Activated T-cell treated with anti-CD3 and anti-CD28 coated beads, Interleukin-2, amount 50 U/mL, for 72 hours (primary cell): ENCODE measurements around the gene ADARB1. TPM values are rescaled to one million over a fixed set of nuclear protein-coding genes. Genes with fewer than 3 reads are reported as not detected.

Experiments
- ATAC-seq, 2 donors: fragments of 150-1000 bp; cut with Tn5 transposase; replicated peaks in 1 of 2; 2 replicates each; pipeline ENCODE4 v1.10.0; 2021; ENCODE audit warnings: moderate library complexity in 2 of 2, mild to moderate bottlenecking in 1 of 2
- DNase-seq, 2 donors: peaks; one replicate each; pipeline ENCODE4 v3.0.0; 2021 to 2022; ENCODE audit warnings: mixed read lengths in 1 of 2
- H3K27ac Mint-ChIP-seq: one replicate; pipeline ENCODE4 v1.8.0; 2022; ENCODE audit warnings: mild to moderate bottlenecking, moderate library complexity, mixed read lengths
- H3K27me3 Mint-ChIP-seq: one replicate; pipeline ENCODE4 v1.8.0; 2022; ENCODE audit warnings: low read depth, mixed read lengths
- H3K36me3 Mint-ChIP-seq, 2 donors: one replicate each; pipeline ENCODE4 v1.8.0; 2022; ENCODE audit warnings: mixed read lengths in 2 of 2, mild to moderate bottlenecking in 1 of 2; ENCODE audit not compliant: insufficient read depth in 2 of 2
- H3K4me1 Mint-ChIP-seq: one replicate; pipeline ENCODE4 v1.8.0; 2022; ENCODE audit warnings: low read depth, mixed read lengths
- H3K4me3 Mint-ChIP-seq, 2 donors: one replicate each; pipeline ENCODE4 v1.8.0; 2022; ENCODE audit warnings: mild to moderate bottlenecking in 2 of 2, mixed read lengths in 2 of 2, moderate library complexity in 2 of 2
- H3K9me3 Mint-ChIP-seq, 2 donors: one replicate each; pipeline ENCODE4 v1.8.0; 2022; ENCODE audit warnings: mixed read lengths in 2 of 2
- total RNA-seq, 2 donors: library from RNA; stranded (reverse); gene quantifications; one replicate each; pipeline ENCODE4 v1.2.3, GENCODE V29; 2022

Gene ADARB1
- total RNA-seq, 2 donors from 2014 or later = 41.7 to 45.3 TPM

DNA sequence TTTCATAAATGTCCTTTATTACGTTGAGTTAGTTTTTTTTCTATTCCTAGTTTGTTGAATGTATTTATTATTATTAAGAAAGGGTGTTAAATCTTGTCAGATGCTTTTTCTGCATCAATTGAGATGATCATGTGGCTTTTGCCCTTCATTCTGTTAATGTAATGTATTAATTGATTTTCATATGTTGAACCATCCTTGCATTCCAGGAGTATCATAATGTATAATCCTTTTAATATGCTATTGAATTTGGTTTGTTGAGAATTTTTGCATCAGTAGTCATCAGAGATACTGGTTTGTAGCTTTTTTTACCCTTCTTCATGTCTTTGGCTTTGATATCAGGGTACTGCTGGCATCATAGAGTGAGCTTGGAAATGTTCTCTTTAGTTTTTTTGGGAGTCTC lies 113.3 kb downstream of the ADARB1 start:
- no peaks in the 10 kb centered on the region for H3K4me1 Mint-ChIP-seq
- ATAC-seq (no peak), DNase-seq (no peak)
- peaks cover 12 to 18% of the 10 kb centered on the region in 2 donors for H3K9me3 Mint-ChIP-seq
- H3K27me3 Mint-ChIP-seq = no peaks in the 10 kb centered on the region
- H3K36me3 Mint-ChIP-seq = peaks cover 27 to 57% of the 10 kb centered on the region in 2 donors
- H3K4me3 Mint-ChIP-seq = no peak overlapping the region
- H3K27ac Mint-ChIP-seq = no peak overlapping the region

DNA sequence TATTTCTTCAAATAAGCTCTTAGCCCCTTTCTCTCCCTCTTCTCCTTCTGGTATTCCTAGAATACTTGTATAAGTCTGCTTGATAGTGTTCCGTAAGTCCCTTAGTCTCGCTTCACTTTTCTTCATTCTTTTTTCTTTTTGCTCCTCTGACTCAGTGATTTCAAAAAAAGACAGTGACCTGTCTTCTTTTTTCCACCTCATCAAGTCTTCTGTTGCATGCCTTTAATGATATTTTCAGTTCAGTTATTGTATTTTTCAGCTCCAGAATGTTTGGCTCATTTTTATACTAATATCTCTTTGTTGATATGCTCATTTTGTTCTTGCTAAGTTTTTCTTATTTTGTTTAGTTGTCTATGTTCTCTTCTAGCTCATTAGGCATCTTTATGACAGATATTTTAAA lies 115.6 kb downstream of the ADARB1 start:
- DNase-seq (no peak), ATAC-seq (no peak)
- Mint-ChIP-seq H3K27ac (peak overlapping the region; percentile 38), H3K4me1 (no peaks in the 10 kb centered on the region), H3K4me3 (no peak overlapping the region), H3K27me3 (no peaks in the 10 kb centered on the region), H3K36me3 (peaks cover 25 to 57% of the 10 kb centered on the region in 2 donors), H3K9me3 (peaks cover 12 to 18% of the 10 kb centered on the region in 2 donors)

DNA sequence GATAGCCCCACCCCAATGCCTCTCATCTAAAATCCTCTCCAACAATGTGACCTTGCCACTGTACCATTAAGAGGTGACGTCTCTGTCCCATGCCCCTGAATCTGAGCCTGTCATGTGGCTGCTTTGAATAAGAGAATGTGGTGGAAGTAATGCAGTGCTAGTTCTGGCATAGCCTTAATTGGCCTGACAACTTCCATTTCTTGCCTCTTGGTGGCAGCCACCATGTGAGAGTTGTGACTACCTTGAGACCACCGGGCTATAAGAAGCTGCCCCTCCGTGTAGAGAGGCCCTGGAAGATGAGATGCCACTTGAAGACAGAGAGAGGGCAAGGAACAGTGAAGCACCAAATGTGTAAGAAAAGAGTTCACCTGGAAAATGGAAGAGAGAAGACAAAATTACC lies 118.0 kb downstream of the ADARB1 start:
- Mint-ChIP-seq H3K36me3 (peaks cover 14 to 35% of the 10 kb centered on the region in 2 donors), H3K4me3 (no peak overlapping the region), H3K27me3 (no peaks in the 10 kb centered on the region), H3K27ac (no peak overlapping the region), H3K9me3 (peaks cover 5 to 12% of the 10 kb centered on the region in 2 donors), H3K4me1 (no peaks in the 10 kb centered on the region)
- ATAC-seq (no peak), DNase-seq (no peak)

DNA sequence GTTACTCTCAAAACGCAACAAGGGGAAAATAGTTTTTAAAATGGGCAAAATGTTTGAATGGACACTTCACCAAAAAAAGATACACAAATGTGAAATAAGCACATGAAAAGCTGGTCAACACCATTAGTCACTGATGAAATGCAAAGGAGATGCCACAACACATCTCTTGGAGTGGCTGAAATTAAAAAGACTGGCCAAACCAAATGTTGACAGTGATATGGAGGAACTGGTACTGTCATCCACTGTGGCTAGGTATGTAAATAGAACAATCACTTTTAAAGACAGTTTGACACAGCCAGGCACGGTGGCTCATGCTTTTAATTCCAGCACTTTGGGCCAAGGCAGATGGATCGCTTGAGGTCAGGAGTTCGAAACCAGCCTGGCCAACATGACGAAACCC lies 122.2 kb downstream of the ADARB1 start:
- Mint-ChIP-seq H3K4me1 (no peaks in the 10 kb centered on the region), H3K27me3 (no peaks in the 10 kb centered on the region), H3K27ac (no peak overlapping the region), H3K9me3 (no peaks in the 10 kb centered on the region), H3K36me3 (peaks cover 0 to 5% of the 10 kb centered on the region in 2 donors), H3K4me3 (no peak overlapping the region)
- DNase-seq (no peak), ATAC-seq (no peak)

DNA sequence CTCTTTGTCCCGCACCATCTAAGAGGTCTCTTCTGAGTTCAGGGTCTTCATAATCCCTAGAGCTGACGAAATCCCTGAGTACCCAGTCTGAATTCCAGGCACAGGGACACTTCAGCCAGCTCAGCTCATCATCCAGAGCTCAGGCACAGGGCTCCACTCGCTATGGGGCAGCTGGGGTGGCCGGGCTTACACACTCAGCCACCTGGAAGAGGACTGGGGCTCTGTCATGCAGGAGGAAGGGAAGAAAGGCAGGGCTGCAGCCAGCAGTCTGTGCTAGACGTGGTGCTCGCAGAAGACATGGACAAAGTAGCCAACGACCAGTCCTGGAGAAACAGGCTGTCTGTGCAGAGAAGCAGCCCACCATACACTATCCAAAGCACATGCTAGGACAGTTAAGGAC lies 124.8 kb downstream of the ADARB1 start:
- ATAC-seq (no peak), DNase-seq (no peak)
- no peak overlapping the region for H3K27ac Mint-ChIP-seq
- H3K27me3 Mint-ChIP-seq = no peaks in the 10 kb centered on the region
- no peaks in the 10 kb centered on the region for H3K9me3 Mint-ChIP-seq
- H3K4me3 Mint-ChIP-seq = no peak overlapping the region
- peaks cover 5% of the 10 kb centered on the region for H3K4me1 Mint-ChIP-seq
- no peaks in the 10 kb centered on the region for H3K36me3 Mint-ChIP-seq

DNA sequence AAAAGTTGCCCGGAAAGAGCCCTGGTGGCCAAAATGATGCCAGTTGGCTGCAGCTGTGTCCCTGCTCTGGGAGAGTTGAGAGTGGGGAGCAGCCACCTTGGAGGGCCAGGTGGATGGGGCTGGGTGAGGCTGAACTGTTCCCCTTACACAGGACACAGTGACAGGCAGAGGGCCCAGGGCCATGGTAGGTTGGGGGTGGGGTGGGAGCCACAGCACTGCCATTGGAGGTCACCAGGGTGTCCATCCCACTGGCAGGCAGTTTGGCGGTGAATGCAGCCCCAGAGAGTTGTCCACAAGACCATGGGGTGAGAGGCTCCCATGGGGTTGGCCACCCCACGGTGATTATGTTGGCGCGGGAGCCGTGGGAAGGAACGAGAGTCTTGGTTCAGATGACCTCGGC lies 125.7 kb downstream of the ADARB1 start:
- peaks cover 0 to 3% of the 10 kb centered on the region in 2 donors for H3K36me3 Mint-ChIP-seq
- H3K4me1 Mint-ChIP-seq = peaks cover 5% of the 10 kb centered on the region
- DNase-seq (no peak), ATAC-seq (no peak)
- no peak overlapping the region for H3K27ac Mint-ChIP-seq
- H3K9me3 Mint-ChIP-seq = no peaks in the 10 kb centered on the region
- H3K4me3 Mint-ChIP-seq = no peak overlapping the region
- no peaks in the 10 kb centered on the region for H3K27me3 Mint-ChIP-seq

DNA sequence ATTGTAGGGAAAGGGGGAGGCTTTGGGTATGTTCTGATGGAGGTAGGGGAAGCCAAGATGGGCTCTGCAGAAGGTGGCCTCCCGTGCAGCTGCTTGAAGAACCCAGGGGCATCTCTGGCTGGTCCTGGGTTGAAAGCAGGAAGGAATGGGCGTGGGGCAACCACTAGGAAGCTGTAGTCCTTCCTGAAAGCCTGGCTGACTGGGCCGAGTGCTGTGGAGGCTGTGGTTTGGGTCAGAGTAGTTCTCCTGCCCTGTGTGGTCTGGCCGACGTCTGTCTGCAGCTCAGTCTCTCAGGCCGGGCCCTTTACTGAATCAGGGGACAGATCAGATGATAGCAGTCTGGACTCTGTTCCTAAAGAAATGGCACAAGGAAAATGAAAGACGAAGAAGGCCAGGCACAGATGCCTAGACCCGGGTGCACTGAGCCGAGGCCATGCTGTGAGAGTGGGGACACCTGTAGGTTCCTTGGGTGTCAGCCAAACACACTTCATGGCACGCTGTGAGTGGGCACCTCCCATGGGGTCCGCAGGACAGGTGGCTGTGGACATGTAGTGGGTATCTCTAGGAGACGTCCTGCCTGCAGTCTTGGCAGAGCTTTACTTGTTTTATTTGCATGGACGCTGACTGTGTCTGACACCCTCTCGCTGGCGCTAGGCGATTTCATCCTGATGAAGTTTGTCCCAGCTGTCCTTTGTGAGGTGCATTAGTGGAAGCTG lies 126.4 kb downstream of the ADARB1 start:
- Mint-ChIP-seq H3K9me3 (no peaks in the 10 kb centered on the region), H3K36me3 (peaks cover 0 to 3% of the 10 kb centered on the region in 2 donors), H3K27ac (no peak overlapping the region), H3K27me3 (no peaks in the 10 kb centered on the region), H3K4me3 (no peak overlapping the region), H3K4me1 (peaks cover 5% of the 10 kb centered on the region)
- no peak for ATAC-seq
- DNase-seq = no peak

DNA sequence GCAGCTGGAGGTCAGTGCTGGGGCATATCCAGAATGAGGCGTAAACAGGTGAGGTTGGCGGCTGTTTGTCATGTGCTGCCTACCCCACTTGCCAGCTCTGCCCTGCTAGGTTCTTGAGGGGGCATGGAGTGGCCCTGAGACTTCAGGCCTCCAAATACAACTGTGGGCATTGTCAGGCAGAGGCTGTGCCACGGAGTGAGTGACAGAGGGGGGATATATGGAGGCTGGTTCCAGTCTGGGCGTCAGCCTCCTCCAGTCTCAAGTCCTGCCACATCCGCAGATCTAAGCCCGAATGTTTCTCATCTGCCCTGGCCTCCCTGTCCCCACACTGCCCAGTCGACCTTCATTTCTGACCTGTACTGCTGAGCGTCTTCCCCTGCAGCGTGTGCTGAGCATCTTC lies 128.0 kb downstream of the ADARB1 start:
- H3K4me1 Mint-ChIP-seq = peaks cover 5% of the 10 kb centered on the region
- no peaks in the 10 kb centered on the region for H3K27me3 Mint-ChIP-seq
- ATAC-seq (no peak), DNase-seq (no peak)
- H3K27ac Mint-ChIP-seq = no peak overlapping the region
- H3K9me3 Mint-ChIP-seq = no peaks in the 10 kb centered on the region
- H3K4me3 Mint-ChIP-seq = no peak overlapping the region
- H3K36me3 Mint-ChIP-seq = peaks cover 0 to 3% of the 10 kb centered on the region in 2 donors

DNA sequence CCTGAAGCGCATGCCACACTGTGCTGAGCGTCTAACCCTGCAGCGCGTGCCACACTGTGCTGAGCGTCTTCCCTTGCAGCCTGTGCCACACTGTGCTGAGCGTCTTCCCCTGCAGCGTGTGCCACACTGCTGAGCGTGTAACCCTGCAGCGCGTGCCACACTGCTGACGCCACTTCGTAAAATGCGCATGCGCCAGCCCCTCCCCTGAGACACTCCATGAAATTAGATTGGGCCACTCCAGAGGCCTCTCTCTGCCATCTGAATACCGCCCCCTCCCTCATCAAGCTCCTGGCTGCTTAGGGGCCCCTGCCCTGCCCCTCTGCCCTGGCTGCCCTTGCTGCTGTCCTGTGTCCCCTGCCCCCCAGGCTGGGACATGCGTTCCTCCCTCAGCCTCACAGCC lies 128.5 kb downstream of the ADARB1 start:
- Mint-ChIP-seq H3K27ac (no peak overlapping the region), H3K4me1 (peaks cover 11% of the 10 kb centered on the region), H3K27me3 (no peaks in the 10 kb centered on the region), H3K4me3 (no peak overlapping the region), H3K36me3 (peaks cover 0 to 3% of the 10 kb centered on the region in 2 donors), H3K9me3 (no peaks in the 10 kb centered on the region)
- DNase-seq (no peak), ATAC-seq (no peak)

DNA sequence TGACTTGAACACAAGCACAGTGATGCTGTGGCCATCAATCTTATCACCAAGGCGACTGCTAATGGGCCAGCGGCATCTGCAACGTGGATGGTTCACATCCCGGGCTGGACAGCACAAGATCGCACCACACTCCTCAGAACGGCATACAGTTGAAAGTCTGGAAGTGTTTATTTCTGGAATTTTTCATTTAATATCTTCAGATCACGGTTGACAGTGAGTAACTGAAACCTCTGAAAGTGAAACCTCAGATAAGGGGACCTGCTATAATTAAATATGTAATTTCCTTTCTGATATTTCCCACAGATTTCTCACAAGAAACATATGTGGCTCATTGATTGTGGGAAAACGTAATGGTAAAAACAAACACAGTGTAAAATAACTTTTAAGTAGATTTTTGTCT lies 129.6 kb downstream of the ADARB1 start:
- no peaks in the 10 kb centered on the region for H3K9me3 Mint-ChIP-seq
- no peak for ATAC-seq
- H3K27ac Mint-ChIP-seq = no peak overlapping the region
- DNase-seq = no peak
- H3K4me3 Mint-ChIP-seq = no peak overlapping the region
- H3K4me1 Mint-ChIP-seq = peaks cover 22% of the 10 kb centered on the region
- H3K27me3 Mint-ChIP-seq = no peaks in the 10 kb centered on the region
- H3K36me3 Mint-ChIP-seq = peaks cover 0 to 3% of the 10 kb centered on the region in 2 donors

DNA sequence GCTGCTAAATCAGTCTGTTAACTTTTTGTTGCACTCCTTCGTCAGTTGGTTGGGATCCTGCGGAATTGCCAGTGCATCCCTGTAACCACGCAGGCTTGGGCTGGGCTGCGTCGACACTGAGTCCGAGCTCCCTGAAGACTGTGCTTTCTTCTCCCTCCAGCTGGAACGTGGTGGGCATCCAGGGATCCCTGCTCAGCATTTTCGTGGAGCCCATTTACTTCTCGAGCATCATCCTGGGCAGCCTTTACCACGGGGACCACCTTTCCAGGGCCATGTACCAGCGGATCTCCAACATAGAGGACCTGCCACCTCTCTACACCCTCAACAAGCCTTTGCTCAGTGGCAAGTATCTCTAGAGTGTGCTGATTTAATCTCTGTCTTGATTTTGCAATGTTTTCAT lies 130.0 kb downstream of the ADARB1 start:
- Mint-ChIP-seq H3K4me1 (peaks cover 26% of the 10 kb centered on the region), H3K4me3 (no peak overlapping the region), H3K36me3 (peaks cover 0 to 3% of the 10 kb centered on the region in 2 donors)

DNA sequence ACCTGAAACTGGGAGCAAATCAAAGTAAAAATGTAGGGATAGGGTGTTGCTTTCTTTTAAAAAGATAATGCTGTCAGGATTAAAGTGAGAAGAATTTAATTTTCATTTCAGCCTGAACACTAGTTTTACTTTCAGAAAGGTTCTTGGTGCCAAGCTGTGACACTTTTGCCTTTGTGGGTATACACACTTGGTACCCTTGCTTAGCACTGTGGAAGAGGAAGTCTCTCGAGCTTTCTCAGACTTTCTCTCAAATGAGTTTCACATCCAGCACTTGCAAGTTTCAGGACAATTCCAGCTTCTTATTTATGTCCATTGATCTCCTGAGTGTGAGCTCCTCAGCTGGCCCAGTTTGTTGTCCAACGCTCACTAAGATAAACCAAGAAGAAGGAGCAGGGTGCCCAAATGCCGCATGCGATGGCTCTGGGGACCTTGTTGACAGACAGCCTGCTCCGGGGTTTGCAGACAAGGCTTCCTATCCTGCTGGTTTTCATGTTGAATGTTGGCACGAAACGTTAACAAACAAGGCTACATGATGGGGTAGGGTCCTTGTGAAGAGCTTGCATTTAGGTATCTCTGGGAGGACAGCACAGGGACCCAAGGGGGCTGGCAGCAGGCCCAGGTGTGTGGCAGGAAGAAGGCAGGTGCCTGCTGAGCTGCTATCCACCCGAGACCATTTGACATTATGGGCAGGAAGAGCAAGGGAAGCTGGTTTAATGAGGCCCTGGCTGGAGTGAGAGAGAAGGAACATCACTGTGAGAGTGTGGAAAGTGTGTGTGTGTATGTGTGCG lies 133.7 kb downstream of the ADARB1 start:
- Mint-ChIP-seq H3K27ac (no peak overlapping the region), H3K36me3 (peaks cover 0 to 9% of the 10 kb centered on the region in 2 donors), H3K9me3 (no peaks in the 10 kb centered on the region), H3K27me3 (no peaks in the 10 kb centered on the region), H3K4me3 (no peak overlapping the region), H3K4me1 (peaks cover 34% of the 10 kb centered on the region)
- DNase-seq = no peak
- ATAC-seq = peak in 1 of 2 donors; percentile 25

More for the DNA sequence above, 130.0 kb downstream of the ADARB1 start:
- Mint-ChIP-seq H3K27me3 (no peaks in the 10 kb centered on the region), H3K9me3 (no peaks in the 10 kb centered on the region), H3K27ac (no peak overlapping the region)
- DNase-seq (no peak), ATAC-seq (no peak)

DNA sequence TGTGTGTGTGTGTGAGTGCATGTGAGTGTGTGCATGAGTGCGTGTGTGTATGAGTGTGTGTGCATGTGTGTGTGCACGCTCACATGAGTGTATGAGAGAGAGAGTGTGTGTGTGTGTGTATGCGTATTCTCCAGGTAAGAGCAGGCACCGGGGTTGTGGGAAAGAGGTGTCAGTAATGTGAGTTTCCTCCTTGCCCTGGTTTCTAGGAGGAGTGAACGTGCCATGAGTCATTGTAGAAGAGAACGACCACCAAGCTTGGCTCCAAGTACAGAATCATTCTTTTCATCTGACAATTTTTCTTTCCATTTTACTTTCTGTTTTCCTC lies 134.2 kb downstream of the ADARB1 start:
- Mint-ChIP-seq H3K4me1 (peaks cover 29% of the 10 kb centered on the region), H3K4me3 (peak overlapping the region; percentile 5 to 14), H3K27ac (no peak overlapping the region), H3K36me3 (peaks cover 0 to 9% of the 10 kb centered on the region in 2 donors), H3K27me3 (no peaks in the 10 kb centered on the region), H3K9me3 (no peaks in the 10 kb centered on the region)
- peak; percentile 58 to 74 for ATAC-seq
- peak in 1 of 2 donors; percentile 26 for DNase-seq
